NCI-H1105 treated with DMSO at 0.1 percent for 48 hours (cell line): ENCODE data around the gene ST7.

Source experiments
- DNase-seq: peaks from one replicate; lab custom pipeline; 2025; lab: John Stamatoyannopoulos, UW

Gene ST7

GRCh38 chr7:117157241-117158209 is 204.2 kb downstream of the ST7 start:
- peak; percentile 16 for DNase-seq

GRCh38 chr7:117158941-117159697 is 205.8 kb downstream of the ST7 start:
- DNase-seq: no peak

GRCh38 chr7:117163101-117163500 is 209.8 kb downstream of the ST7 start:
- peak; percentile 16 for DNase-seq

- DNase-seq: no peak
Measured at GRCh38 chr7:117164620-117165019, 211.3 kb downstream of the ST7 start.

- DNase-seq: no peak
Measured at GRCh38 chr7:117165656-117166055, 212.4 kb downstream of the ST7 start.

GRCh38 chr7:117169907-117170306 is 216.6 kb downstream of the ST7 start:
- peak; percentile 74 for DNase-seq

- DNase-seq: no peak
Measured at GRCh38 chr7:117171106-117171505, 217.8 kb downstream of the ST7 start.

- DNase-seq: no peak
Measured at GRCh38 chr7:117172283-117172682, 219.0 kb downstream of the ST7 start.

GRCh38 chr7:117173035-117173770 is 219.9 kb downstream of the ST7 start:
- no peak for DNase-seq

GRCh38 chr7:117176206-117176605 is 222.9 kb downstream of the ST7 start:
- no peak for DNase-seq

- DNase-seq: no peak
Measured at GRCh38 chr7:117178600-117178999, 225.3 kb downstream of the ST7 start.

GRCh38 chr7:117179701-117180100 is 226.4 kb downstream of the ST7 start:
- DNase-seq: no peak

GRCh38 chr7:117183729-117184128 is 230.4 kb downstream of the ST7 start:
- no peak for DNase-seq

- DNase-seq: no peak
Measured at GRCh38 chr7:117184367-117184766, 231.1 kb downstream of the ST7 start.

- no peak for DNase-seq
Measured at GRCh38 chr7:117185124-117185523, 231.8 kb downstream of the ST7 start.

- DNase-seq: no peak
Measured at GRCh38 chr7:117186218-117187010, 233.1 kb downstream of the ST7 start.

- DNase-seq: no peak
Measured at GRCh38 chr7:117188376-117188775, 235.1 kb downstream of the ST7 start.

- DNase-seq: no peak
Measured at GRCh38 chr7:117188949-117189592, 235.8 kb downstream of the ST7 start.

GRCh38 chr7:117190104-117190503 is 236.8 kb downstream of the ST7 start:
- DNase-seq: no peak

GRCh38 chr7:117190746-117191435 is 237.6 kb downstream of the ST7 start:
- DNase-seq: no peak
